ENCODE measurements around the gene MOB2.

MOB2 gene

GRCh38 chr11:1482581-1483444, 3.8 kb downstream of the MOB2 start:
- no peak overlapping the region for H3K4me3 ChIP-seq (ENCODE audit: control insufficient read depth, low read depth, low read length)

GRCh38 chr11:1481861-1482441, 4.6 kb downstream of the MOB2 start:
- DNase-seq (ENCODE audit: low read depth), result no peak
- no peak overlapping the region for H3K4me3 ChIP-seq (ENCODE audit: control insufficient read depth, low read depth, low read length)
- no peak for TF ChIP-seq CTCF (IDR thresholded peaks at IDR 0.05; ENCODE audit: control insufficient read depth, insufficient read depth, low read depth, low read length, missing control alignments)

More at GRCh38 chr11:1482581-1483444, 3.8 kb downstream of the MOB2 start:
- TF ChIP-seq CTCF (IDR thresholded peaks at IDR 0.05; ENCODE audit: control insufficient read depth, insufficient read depth, low read depth, low read length, missing control alignments), result no peak
- no peak for DNase-seq (ENCODE audit: low read depth)

GRCh38 chr11:1481483-1481825, 5.1 kb downstream of the MOB2 start:
- H3K4me3 ChIP-seq (ENCODE audit: control insufficient read depth, low read depth, low read length), result no peak overlapping the region
- TF ChIP-seq CTCF (IDR thresholded peaks at IDR 0.05; ENCODE audit: control insufficient read depth, insufficient read depth, low read depth, low read length, missing control alignments), result no peak
- no peak for DNase-seq (ENCODE audit: low read depth)

GRCh38 chr11:1480555-1481482, 5.8 kb downstream of the MOB2 start:
- DNase-seq (ENCODE audit: low read depth), result no peak
- H3K4me3 ChIP-seq (ENCODE audit: control insufficient read depth, low read depth, low read length), result no peak overlapping the region
- no peak for TF ChIP-seq CTCF (IDR thresholded peaks at IDR 0.05; ENCODE audit: control insufficient read depth, insufficient read depth, low read depth, low read length, missing control alignments)

GRCh38 chr11:1480191-1480554, 6.4 kb downstream of the MOB2 start:
- TF ChIP-seq CTCF (IDR thresholded peaks at IDR 0.05; ENCODE audit: control insufficient read depth, insufficient read depth, low read depth, low read length, missing control alignments), result no peak
- H3K4me3 ChIP-seq (ENCODE audit: control insufficient read depth, low read depth, low read length), result no peak overlapping the region
- DNase-seq (ENCODE audit: low read depth), result no peak

GRCh38 chr11:1479678-1480118, 6.9 kb downstream of the MOB2 start:
- no peak for DNase-seq (ENCODE audit: low read depth)
- TF ChIP-seq CTCF (IDR thresholded peaks at IDR 0.05; ENCODE audit: control insufficient read depth, insufficient read depth, low read depth, low read length, missing control alignments), result no peak
- no peak overlapping the region for H3K4me3 ChIP-seq (ENCODE audit: control insufficient read depth, low read depth, low read length)
